ENCODE results near the gene PTPRN2.

GRCh38 chr7:158534598-158534997 lies 53.0 kb downstream of the PTPRN2 start:
- TF ChIP-seq MAX (IDR thresholded peaks at IDR 0.05; ENCODE audit: low read depth) = no peak
- no peak for TF ChIP-seq CTCF (IDR thresholded peaks at IDR 0.05)
- no peak for TF ChIP-seq GABPA (IDR thresholded peaks at IDR 0.05; ENCODE audit: low read depth)
- no peak for TF ChIP-seq JUND (IDR thresholded peaks at IDR 0.05)
- TF ChIP-seq, protein P1, sequence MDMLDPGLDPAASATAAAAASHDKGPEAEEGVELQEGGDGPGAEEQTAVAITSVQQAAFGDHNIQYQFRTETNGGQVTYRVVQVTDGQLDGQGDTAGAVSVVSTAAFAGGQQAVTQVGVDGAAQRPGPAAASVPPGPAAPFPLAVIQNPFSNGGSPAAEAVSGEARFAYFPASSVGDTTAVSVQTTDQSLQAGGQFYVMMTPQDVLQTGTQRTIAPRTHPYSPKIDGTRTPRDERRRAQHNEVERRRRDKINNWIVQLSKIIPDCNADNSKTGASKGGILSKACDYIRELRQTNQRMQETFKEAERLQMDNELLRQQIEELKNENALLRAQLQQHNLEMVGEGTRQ (IDR thresholded peaks at IDR 0.05; ENCODE audit: borderline replicate concordance, low read depth, low read length) = no peak
- no peak for TF ChIP-seq SMC3 (IDR thresholded peaks at IDR 0.05; ENCODE audit: low read depth, low read length)
- no peak for TF ChIP-seq POLR2AphosphoS5 (IDR thresholded peaks at IDR 0.05; ENCODE audit: low read depth, low read length)
- no peak for TF ChIP-seq SIN3A (IDR thresholded peaks at IDR 0.05; ENCODE audit: borderline replicate concordance, low read depth, low read length)
- no peak for TF ChIP-seq YY1 (IDR thresholded peaks at IDR 0.05; ENCODE audit: low read depth)
- no peak for TF ChIP-seq CHD2 (IDR thresholded peaks at IDR 0.05; ENCODE audit: low read length, partially characterized antibody)
- TF ChIP-seq RXRA (IDR thresholded peaks at IDR 0.05; ENCODE audit: borderline replicate concordance, low read depth) = no peak
- TF ChIP-seq NRF1 (IDR thresholded peaks at IDR 0.05; ENCODE audit: low read depth, low read length) = no peak
- no peak for TF ChIP-seq MXI1 (IDR thresholded peaks at IDR 0.05; ENCODE audit: low read depth, low read length)
- no peak for TF ChIP-seq TCF12 (IDR thresholded peaks at IDR 0.05)
